NCI-H524 treated with DMSO at 0.1 percent for 48 hours (cell line): ENCODE data around the gene SIGLEC10.
"Not testable (repeated sequence)": the region's sequence is repeated elsewhere in the genome, so short reads cannot be mapped to it uniquely, and the experiment has no call there.

Source experiments
- DNase-seq: peaks from one replicate; lab custom pipeline; 2025; lab: John Stamatoyannopoulos, UW

Gene SIGLEC10

DNA sequence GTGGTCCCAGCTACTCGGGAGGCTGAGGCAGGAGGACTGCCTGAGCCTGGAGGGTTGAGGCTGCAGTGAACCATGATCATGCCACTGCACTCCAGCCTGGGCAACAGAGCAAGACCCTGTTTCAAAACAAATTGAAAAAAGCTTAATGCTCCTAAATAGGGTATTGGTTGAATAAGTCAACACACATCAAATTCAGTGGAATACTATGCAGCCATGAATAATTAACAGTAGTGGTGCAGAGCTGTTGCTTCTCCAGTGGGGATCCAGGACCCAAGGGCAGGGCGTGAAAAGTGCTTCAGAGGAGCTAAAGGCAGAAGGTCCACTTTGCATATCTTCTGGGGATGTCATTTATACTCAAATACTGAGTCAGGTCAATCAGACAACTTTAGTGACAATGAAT, 22.6 kb upstream of the SIGLEC10 start:
- DNase-seq: no peak

DNA sequence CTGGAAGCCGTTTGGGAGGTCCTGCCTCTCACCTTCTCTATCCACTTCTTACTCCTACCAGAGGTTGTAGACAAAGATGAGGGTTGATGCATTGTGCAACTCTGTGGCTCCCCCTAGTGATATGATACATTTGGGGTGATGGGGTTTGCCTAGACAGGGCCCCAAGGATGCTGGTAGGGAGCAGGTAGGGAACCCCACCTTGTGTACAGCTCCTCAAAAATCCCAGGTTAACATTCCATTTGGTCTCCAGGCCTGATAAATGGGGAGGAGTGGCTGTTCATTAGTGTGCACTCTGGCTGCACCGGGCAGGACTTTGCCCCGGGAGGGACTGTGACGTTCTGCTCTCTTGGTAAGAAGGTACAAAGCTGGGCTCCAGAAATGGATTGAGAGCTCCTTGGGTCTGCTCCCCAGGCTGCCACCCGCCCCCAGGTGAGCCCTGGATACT, 21.6 kb upstream of the SIGLEC10 start:
- no peak for DNase-seq

DNA sequence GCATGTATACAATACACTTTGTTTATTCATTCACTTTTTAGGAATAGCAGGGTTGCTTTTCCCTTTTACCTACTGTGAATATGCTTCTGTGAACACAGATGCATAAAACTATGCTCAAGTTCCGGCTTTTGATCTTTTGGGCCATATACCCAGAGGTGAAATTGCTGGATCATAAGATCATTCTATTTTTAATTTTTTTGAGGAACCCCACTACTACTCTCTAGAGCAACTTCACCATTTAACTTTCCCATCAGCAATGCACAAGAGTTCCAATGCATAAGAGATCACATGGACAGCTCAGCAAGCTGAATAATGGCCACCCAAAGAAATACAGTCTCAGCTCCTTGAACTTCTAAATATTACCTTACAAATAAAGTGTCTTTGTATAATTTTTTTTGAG, 17.0 kb upstream of the SIGLEC10 start:
- DNase-seq: no peak

DNA sequence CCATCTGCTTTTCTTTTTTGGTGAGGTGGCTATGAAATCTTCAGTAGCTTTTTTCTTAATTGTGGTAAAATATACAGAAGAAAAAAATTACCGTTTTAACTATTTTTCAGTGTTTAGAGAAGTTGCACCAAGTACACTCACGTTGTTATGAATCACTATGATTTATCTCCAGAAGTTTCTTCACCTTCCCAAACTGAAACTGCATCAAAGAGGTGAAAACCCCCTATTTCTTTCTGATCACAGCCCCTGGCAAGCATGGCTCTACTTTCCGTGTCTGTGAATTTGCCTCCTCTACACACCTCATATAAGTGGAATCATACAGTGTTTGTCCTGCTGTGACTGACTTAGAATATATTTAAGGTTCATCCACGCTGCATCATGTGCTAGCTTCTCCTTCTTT, 15.6 kb upstream of the SIGLEC10 start:
- no peak for DNase-seq

DNA sequence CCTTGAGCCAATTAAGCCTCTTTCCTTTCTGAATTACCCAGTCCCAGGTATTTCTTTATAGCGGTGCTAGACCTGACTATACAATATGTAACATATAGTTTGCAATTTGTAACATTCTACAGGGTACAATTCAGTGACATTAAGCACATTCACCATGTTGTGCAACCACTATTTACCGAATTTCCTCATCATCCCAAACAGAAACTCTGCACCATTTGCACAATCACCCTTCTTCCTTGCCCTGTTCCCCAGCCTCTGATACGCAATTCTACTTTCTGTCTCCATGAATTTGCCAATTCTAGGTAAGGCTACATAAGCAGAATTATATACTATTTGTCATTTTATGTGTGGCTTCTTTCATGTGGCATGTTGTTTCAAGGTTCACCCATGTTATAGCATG, 13.7 kb upstream of the SIGLEC10 start:
- no peak for DNase-seq

DNA sequence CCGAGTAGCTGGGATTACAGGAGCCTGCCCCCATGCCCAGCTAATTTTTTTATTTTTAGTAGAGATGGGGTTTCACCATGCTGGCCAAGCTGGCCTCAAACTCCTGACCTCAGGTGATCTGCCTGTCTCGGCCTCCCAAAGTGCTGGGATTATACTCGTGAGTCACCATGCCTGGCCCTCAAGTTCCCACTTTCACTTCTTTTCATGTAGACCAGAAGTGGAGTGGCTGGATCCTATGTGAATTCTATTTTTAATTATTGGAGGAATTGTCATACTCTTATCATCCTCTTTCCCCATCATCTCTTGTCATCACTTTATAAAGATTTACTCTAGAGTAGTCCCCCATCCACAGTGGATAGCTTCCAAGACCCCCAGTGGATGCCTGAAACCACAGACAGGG, 12.8 kb upstream of the SIGLEC10 start:
- DNase-seq: no peak

DNA sequence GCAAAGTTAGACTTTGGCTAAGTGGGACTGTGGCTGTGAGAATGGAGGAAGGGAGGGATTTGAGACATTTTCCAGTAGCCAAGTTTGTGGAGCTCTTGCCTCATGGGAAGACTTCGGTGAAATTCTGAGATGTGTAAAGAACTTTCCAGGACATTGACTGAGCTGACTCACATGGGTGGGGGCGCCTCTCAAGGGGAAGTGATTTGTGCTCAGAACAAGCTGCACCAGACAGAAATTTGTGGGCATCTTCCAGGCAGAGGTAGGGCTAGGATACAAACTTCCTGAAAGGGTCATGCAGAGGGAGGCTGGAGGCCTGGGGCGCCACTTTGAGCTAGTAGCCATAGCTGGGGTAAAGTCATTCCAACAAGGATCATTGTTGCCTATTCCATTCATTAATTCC, 9.8 kb upstream of the SIGLEC10 start:
- no peak for DNase-seq

DNA sequence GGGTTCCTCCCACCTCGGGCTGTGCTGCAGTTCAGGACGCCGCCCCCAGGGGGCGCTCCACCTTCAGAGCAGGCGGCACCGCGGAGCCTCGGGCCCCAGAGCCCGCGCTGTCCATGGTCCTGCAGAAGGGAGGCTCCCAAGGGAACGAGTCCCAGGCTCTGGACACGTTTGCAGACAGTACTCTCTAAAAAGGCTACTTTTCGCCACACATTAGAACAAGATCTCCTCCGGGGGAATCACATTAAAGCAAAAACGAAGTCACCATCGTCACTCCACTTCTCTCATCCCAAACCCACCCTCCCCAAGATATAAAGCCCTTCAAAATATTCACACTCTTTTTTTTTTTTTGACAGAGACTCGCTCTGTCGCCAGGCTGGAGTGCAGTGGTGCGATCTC, 4.6 kb upstream of the SIGLEC10 start:
- DNase-seq: no peak

DNA sequence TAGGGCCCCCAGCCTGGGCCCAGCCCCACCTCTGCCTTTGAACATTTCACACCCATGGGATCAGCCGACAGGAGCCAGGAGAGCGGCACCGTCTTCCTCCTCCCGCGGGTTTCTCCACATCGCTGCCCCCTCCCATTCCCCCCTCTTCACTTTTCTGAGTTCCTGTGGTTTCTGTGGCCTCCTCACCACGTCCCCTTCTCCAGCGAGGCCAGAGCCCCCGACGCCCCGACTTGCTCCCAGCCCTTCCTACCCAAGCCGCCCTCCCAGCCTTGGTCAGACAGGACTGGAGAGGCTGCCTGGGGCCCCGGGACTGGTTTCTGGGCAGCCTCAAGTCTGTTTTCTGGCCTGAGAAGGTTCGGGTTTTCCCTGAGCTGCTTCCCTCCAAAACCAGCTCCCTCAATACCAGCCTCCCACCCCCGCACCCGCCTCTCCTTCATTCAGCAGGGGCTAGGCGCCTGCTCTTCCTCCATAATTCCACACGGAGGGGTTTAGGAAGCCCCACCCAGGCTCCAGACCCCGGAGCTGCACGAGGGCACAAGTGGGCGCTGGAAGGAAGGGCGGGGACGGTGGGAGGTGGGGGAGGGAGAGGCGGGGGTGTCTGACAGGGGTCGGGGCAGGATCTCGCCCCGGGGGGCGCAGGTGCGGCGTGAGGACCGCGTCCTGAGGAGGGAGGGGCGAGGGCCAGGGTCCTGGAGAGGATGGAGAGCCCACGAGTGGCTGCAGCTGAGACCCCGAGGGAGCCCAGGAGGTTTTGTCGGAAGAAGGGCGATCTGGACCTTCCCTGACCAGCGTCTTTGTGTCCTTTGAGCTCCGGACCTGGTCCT, 4.0 kb upstream of the SIGLEC10 start:
- no peak for DNase-seq

DNA sequence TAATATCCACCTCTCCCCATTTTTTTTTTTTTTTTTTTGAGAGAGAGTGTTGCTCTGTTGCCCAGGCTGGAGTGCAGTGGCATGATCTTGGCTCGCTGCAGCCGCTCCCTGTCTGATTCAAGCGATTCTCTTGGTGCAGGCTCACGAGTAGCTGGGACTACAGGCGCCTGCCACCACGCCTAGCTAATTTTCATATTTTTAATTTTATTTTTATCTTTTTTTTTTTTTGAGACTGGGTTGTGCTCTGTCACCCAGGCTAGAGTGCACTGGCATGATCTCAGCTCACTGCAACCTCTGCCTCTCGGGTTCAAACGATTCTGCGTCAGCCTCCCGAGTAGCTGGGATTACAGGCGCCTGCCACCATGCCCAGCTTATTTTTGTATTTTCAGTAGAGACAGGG, 3.1 kb upstream of the SIGLEC10 start:
- DNase-seq: not testable (repeated sequence)

DNA sequence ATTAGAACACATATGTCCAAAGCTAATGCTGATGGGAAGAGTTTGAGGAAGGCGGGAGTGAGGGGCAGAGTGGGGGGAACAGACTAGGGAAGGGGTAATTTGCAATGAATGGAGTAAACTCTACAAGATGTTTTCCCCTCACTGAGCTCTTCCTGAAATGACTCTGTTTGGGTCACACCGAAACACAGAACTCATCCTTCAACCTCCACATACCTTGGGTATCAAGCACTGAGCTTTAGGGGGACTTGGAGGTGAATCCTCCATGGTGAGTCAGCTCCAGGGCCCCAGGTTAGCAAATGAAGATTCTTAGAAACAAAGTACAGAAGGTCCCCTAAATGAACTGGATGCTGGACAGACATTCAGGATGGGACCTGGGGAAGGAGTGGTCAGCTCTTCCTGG, 1.3 kb upstream of the SIGLEC10 start:
- no peak for DNase-seq

DNA sequence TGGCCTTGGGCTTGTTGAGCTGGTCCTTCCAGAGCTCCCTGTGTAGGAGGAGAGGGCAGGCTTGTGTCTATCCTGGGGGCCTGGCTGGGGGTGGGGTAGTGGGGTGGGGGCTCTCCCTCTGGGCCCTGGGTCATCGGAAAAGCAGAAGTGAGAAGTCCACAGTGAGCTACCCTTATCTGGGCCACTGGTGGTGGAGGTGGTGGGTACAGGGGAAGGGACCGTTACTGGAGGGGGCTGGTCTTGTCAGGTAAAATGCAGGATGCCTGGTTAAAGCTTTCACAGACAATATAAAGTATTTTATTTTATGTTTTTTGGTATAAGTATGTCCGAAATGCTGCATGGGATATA, 342 bp upstream of the SIGLEC10 start:
- DNase-seq: no peak

DNA sequence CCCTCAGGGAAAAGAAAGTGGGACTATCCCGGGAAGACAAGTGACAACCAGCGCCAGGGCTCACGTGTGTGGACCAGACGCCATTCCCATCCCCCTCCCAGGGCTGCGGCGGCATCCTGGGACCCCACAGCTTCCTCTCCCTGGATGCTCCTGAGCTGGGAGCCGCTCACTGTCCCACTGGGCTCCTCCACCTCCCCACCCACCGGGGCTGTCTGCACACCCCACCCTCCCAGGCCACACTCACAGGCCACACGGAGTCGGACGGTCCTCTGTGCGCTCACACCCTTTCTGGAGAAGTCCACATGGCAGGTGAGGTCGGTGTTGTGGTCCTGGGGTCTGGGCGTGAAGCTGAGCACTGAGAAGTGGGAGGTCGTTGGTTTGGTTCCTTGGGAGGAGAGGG, 1.0 kb downstream of the SIGLEC10 start:
- DNase-seq: not testable (repeated sequence)

DNA sequence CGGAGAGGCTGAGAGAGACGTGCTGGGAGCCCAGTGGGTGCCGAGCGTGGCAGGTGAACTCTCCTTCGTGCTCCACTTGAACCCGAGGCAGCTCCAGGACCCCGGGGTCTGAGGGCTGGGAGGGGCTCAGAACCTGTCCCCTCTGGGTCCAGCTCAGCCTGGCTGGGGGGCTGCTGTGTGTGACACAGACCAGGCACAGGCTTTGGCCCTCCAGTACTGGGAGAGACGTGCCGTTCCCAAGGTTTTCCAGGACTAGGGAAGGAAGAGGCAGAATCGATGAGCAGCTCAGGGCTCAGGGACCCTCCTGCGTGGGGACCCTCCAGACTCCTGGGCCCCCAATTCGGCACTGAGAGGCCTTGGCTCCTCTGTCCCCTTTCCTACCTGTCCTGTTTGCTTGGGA, 2.3 kb downstream of the SIGLEC10 start:
- no peak for DNase-seq

DNA sequence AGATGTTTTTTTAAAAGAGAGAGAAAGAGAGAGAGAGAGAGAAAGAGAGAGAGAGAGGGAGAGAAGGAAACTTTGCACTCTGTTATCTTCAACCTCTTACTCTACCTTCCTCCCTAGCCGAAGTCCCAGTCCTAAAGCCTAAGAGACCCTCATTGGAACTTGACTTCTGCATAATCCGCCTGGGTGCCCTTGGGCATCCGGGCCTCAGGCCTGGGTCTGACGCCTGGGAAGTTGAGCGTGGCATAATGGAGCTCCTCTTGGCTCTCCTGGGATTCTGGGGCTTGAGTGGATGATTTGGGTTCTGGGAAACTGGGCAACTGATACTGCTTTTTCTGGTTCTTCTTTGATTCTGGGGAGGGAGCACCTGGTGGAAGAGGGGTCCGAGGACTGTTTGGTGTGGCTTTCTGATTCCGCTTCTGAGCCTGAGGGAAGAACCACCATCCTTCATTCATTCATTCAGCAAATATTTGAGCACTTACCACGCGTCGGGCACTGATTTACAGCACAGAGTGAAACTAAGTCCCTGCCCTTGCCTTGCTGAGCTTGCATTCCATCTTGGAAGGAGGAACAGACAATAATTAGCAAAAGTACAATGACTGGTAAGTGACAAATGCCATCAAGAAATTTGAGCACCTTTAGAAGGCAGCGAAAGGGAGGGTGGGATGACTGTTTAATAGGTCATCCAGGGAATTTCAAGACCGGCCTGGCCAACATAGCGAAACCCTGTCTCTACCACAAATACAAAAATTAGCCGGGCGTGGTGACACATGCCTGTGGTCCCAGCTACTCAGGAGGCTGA, 6.3 kb downstream of the SIGLEC10 start:
- no peak for DNase-seq

DNA sequence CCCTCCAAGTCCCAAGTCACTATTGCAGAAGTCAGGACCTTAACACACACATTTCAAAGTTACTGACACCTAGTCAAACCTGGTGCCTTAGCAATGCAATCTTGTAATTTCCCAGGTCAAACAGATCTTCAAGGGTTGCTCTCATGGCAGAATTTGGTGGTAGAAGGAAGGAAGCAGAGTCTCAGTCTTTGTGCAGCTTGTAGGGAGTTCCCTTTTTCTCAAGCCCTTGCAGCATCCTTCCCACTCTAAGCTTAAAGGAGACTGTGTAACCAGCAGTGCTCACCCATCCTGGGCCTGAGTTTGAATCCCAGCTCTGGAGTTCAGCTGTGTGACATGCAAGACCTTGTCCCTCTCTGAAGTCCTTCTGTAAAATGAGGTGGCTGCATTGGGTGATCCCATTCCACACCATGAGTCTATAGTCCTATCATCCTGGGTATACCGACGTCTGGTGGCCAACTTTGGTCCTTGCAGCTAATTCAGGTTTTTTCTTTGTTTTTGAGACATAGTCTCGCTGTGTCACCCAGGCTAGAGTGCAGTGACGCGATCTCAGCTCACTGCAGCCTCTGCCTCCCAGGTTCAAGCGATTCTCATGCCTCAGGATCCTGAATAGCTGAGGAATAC, 9.8 kb downstream of the SIGLEC10 start:
- DNase-seq: no peak

DNA sequence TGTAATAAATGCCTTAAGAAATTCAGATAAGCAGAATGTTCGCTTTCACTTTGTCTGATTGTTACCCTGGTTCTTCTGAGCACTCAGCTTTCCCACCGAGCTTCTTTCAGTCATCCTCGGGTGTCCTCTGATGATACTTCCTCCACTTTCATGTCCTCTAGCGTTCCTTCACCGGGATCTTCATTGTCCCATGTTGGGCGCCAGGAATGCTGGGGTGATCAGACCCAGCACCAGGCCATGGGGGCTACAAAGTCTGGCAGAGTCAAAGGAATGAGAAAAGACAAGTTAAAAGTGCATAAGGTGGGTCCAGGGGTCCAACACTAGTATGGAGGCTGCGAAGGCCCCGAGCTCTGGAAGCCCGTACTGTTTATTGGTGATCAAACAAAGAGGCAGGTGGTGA, 15.3 kb downstream of the SIGLEC10 start:
- DNase-seq: no peak

DNA sequence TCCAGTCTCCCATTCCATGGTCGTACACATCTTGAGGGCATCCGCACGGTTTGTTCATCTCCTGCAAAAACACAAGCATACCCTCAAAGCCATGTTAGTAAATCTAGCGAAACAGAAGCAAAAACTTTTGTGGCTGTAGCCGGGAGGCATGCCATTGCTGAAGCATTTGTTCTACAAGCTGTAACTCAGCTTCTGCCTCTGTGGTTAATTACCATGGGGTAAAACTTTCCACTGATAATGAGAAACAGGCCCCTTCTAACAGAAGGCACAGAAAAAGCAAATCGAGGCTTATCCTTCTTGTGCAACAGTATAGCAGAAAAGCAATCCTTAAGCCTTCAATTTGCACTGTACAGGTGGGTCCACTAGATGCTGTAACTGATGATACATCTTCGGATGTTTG, 17.5 kb downstream of the SIGLEC10 start:
- not testable (repeated sequence) for DNase-seq

DNA sequence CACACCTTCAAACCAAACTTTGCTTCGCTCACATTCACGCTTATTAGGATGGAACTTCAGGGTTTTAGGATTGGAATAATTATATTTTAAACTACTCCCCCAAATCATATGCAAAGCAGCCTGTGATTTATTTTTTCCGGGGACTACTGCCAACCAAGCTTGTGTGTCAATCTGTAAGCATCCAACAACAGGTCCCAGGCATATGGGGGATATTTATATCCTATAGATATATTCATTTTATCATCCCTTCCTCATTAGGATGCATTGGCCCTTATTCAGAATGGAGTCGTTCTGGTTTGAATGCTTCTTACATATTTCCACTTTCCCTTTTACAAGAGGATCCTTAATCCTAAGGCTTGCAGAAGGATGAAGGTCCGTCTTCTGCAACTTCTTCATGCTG, 18.2 kb downstream of the SIGLEC10 start:
- DNase-seq: no peak

DNA sequence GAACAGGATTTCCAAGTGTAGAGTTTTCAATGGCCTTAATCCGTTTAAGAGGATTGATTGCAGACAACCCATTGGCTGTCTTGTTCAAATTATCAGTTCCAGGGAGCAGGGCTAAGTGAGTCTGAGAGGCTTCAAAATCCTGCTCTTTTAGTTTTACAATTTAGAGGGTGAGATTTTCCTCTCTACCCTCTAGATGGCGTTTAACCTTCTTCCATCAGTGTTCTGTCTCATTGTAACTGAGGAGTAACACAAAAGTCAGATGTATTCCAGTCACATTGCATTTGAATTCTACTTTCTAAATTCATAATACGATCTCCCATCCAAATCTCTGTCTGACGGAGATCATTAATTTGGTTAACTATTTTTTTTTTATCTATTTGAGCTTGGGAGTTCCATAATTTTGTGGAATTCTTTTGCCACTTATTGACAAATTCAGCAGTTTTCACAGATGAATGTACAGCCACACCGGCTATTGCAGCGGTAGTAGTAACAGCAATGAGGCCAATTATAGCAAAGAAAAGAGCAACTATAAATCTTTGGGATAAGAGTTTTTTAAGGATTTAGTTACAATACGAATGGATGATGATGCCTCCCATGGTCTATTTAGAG, 19.2 kb downstream of the SIGLEC10 start:
- no peak for DNase-seq

DNA sequence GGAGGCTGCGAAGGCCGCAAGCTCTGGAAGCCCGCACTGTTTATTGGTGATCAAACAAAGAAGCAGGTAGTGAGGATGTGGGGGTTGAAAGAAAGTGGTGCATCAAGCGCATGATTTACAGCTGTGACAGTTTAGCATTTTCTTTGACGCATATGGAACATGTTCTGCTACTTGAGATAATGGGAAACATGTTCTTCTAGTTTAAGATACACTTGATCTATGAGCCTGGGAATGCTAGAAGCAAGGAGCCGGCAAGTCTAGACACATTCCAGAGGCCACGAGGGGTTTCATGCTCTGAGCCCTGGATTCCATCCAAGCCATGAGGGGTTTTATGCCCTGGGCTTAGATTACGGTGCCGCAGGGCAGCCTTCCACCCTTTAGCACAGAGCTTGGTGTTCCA, 20.0 kb downstream of the SIGLEC10 start:
- not testable (repeated sequence) for DNase-seq

DNA sequence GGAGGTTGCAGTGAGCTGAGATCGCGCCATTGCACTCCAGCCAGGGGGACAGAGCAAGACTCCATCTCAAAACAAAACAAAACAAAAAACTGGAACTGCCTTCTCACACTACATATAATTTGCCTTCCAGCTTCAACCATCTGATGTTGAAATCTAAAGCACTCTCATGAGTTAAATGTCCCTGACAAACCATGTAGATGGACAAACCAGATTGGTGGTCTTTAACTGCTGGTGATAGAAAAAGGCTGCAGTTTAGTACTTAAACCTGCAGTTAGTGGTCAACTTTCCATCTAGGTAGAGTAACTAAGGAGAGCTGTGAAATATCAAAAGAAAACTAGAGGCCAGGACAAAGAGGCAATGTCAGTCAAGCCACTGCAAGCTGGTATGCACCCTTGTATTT, 21.3 kb downstream of the SIGLEC10 start:
- no peak for DNase-seq
